GM04503 (cell line): ENCODE results near the gene SLC6A19.

ENCODE experiments used
- DNase-seq: peaks from one replicate; pipeline ENCODE4 v3.0.0-alpha.2; 2012; ENCODE audit warnings: low read depth

SLC6A19 gene

DNA sequence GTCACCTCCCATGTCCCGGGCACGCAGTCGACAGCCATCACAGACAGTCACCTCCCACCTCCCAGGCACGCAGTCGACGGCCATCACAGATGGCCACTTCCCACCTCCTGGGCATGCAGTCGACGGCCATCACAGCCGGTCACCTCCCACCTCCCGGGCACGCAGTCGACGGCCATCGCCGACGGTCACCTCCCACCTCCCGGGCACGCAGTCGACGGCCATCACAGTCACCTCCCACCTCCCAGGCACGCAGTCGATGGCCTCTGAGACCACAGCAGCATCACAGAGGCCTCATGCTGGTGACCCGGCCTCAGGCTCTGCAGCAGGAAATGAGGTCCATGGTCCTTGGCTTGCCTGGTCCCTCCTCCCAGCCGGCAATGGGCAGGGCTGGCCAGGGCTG lies 5.5 kb upstream of the SLC6A19 start:
- no peak for DNase-seq

- DNase-seq = no peak
Measured at GRCh38 chr5:1196562-1196961, 4.8 kb upstream of the SLC6A19 start.

GRCh38 chr5:1197876-1198666 lies 3.3 kb upstream of the SLC6A19 start:
- DNase-seq = no peak

DNA sequence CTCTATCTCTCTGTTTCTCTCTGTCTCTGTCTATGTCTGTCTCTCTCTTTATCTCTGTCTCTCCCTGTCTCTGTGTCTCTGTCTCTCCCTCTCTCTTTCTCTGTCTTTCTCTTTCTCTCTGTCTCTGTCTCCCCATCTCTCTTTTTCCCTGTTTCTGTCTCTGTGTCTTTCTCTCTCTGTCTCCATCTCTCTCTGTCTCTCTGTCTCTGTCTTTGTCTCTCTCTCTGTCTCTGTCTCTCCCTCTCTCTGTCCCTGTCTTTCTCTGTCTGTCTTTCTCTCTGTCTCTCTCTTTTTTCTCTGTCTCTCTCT lies 2.1 kb upstream of the SLC6A19 start:
- DNase-seq = no peak

GRCh38 chr5:1199649-1200494 lies 1.5 kb upstream of the SLC6A19 start:
- DNase-seq = no peak

DNA sequence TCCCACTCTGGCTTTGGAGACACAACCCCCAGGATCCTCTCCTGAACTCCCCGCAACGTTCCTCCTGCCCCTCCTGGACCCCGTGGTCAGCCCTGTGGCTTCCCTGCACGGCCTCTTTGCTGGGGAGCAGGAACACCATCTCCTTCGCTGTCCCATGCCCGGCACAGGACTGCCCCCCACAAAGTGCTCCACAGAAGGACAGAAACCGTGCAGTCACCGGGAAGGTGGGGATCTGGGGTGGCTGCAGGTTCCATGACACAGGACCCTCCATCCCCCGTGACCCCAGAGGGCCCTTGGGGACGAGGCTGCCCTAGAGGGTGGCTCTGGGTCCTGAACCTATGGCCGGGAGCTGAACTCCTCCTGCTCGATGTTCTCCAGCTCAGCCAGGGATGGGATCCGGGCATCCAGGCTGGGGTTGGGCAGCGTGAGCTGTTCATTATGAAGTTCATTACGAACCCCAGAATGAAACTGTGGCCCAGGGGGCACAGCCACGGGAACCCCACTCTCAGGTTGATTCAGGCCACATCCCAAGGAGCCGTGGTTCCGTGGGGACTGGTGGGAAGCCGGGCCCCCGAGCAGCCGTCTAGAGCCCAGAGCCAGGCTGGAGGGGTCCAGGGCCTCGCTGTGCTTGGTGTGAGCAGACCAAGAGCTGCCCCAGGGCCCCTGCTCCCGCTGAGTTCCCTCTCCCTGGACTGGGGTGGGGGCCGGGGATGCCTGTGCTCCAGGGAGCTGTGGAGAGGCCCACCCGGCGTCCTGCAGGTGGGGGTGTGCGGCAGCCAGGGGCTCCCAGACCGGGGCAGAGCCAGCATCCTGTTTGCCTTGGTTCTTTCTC lies 684 bp upstream of the SLC6A19 start:
- no peak for DNase-seq

DNA sequence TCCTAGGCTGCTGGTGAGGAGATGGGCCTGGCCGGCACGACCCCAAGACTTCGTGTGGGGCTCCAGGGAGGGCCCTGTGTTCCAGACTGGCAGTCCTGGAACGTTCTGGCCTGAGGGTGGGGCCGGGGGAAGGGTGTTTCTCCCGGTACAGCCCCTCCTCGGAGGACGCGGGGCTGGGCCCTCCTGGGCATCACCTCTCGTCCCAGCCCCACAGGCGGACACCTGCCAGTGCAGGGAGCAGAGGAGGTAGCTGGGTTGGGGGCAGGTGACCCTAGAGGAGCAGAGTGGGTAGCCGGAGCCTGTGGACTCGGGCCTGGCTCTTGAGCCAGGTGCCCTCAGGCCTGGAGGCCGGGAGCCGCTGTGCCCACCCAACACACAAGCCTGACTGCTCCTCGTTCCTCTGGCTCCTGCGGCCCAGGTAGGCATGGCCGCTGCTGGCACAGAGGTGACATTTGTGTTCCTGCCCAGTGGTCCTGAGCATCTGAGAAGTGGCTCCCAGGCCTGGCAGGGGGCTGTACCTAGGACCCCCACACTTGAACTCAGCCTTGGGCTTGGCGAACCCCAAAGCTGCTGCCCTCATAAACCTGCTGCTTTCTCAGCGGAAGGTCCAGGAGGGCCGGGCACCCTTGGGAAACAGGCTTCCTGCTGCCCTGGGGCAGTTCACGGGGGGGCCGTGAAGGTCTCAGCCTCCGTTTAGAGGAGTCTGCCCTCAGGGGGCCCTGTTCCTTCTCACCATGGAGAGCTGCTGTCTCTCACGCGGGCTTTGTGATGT lies 817 bp downstream of the SLC6A19 start:
- no peak for DNase-seq

- no peak for DNase-seq
Measured at GRCh38 chr5:1202798-1203185, 1.4 kb downstream of the SLC6A19 start.

- no peak for DNase-seq
Measured at GRCh38 chr5:1203311-1203967, 2.0 kb downstream of the SLC6A19 start.

DNA sequence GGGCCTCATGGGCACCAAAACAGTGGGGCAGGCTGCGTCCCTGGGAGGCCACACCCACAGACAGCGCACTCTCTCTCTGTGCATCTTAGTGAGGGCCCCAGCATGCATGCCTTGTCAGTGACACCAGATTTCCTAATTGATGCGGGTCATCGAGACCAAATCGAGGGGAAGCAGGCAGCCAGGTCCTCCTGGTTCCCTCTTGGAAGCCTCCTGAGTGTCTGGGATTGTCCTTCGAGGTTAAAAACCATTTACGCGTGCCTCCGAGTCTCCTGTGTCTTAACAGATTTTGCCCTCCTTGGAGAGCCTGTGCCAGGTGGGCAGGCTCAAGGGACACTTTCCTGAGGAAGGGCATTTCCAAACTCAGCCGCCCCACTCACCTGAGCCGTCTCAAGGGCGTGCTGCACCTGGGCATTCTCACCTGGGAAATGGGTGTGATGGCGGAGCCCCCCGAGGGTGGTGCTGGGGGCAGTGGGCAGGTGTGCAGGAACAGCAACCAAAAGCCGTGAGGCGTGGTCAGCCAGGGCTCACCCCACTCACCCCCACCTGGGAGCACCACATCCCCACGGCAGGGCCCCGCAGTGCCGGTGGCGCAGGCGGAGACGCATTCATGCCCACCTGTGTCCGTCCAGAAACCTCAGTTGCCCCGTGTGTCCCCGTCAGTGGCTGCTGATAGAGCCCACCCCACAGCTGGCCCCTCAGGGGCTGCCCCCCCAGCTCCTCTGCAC lies 2.7 kb downstream of the SLC6A19 start:
- DNase-seq = no peak

GRCh38 chr5:1204693-1205242 lies 3.4 kb downstream of the SLC6A19 start:
- DNase-seq = no peak

GRCh38 chr5:1205255-1206180 lies 4.1 kb downstream of the SLC6A19 start:
- DNase-seq = no peak

DNA sequence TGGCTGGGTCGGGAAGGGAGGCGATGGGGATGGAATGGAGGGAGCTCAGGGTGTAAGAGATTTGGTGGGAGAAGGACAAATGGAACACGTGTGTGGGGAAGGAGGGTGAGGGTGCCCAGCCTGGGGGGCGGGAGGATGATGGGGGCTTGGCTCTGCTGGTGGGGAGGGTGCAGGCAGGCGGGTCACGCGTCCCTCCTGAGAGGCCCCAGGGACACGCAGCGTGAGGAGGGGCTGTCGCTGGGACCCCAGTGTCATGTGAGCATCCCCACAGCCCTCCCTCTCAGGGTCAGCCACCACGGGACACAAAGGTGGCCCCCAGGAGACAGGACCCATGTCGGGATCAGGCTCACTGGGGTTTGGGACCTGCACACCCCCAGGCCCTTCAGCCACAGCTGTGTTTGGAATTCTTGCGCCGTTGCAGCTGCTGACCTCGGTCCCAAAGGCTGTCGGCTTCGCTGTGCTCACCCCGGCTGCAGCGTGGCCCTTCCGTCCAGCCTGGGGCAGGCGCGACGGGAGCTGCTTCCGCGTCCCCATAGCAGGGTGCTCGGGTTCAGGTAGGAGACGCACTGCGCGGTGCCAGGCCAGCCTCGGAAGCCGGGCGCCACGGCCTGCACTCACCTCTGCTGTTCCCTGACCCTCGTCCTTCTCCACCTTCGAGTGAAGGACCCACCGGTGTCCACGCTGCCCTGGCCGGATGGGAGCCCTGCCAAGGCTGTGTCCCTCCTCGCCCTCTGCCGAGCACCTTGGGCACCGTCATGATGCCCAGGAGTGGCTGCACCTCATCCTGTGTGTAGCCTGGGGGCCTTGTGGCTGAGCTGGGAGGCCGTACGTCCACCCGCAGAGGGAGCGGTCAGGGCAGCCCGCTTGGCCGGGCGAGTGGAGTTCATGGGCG lies 5.4 kb downstream of the SLC6A19 start:
- no peak for DNase-seq

GRCh38 chr5:1207555-1207954 lies 6.2 kb downstream of the SLC6A19 start:
- DNase-seq = no peak

- DNase-seq = no peak
Measured at GRCh38 chr5:1208221-1208742, 6.9 kb downstream of the SLC6A19 start.

DNA sequence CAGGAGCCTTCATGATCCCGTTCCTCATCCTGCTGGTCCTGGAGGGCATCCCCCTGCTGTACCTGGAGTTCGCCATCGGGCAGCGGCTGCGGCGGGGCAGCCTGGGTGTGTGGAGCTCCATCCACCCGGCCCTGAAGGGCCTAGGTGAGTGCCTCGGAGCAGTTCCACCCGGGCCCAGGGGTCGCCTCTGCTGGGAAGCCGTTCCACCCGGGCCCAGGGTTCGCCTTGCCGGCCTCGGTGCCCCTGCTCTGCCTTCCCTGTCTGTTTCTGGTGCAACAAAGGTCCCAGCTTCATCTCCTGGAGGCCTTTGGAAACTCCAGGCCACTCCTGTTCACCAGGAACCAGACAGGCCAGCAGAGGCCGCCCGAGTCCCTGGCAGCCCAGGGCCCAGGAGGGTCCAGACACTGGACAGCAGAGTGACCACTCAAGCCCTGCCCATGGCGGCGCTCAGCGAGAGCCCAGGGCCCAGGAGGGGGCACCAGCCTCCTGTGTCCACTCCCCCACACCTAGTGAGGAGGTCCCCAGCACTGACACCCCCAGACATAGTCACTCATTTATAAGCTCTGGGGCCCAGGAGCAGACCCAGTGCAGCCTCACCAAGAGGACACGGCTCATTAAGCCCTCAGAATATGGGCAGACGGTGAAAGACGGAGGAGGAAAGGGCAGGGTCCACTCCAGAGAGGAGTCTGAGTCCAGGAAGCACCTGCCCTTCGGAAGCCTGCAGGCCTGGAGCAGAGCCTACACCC lies 7.5 kb downstream of the SLC6A19 start:
- DNase-seq = no peak

DNA sequence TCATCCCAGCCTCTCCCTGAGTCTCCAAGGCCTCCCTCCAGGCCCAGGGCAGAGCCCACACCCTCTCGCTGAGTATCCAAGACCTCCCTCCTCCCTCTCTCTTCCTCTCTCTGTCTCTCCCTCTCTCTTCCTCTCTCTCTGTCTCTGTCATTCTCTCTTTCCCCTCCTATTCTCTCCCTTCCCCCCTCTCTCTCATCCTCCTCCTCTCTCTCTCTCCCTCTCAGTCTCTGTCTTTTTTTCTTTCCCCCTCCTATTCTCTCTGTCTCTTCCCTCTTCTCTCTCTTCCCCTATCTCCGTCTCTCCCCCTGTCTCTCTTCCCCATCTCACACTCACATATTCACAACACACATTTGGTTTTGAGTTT lies 8.1 kb downstream of the SLC6A19 start:
- DNase-seq = no peak
